ENCODE data around the gene PDLIM7.

The PDLIM7 gene

GRCh38 chr5:177542816-177543465, 45.5 kb upstream of the PDLIM7 start:
- H3K9ac ChIP-seq (ENCODE audit: low read length): no peak overlapping the region
- H2AK5ac ChIP-seq (ENCODE audit: low read length, severe bottlenecking): peak overlapping the region; percentile 31
- peak overlapping the region; percentile 63 for H4K91ac ChIP-seq (ENCODE audit: low read length)
- H3K18ac ChIP-seq (ENCODE audit: low read depth in 1 of 2, low read length in 2 of 2): no peak overlapping the region
- 100% methylated on average over 4 of the region's 4 CpGs for WGBS
- no peak overlapping the region for H3K27ac ChIP-seq (ENCODE audit: low read length, poor library complexity, severe bottlenecking)
- no peak for DNase-seq
- no peak overlapping the region for H2AFZ ChIP-seq (ENCODE audit: low read depth, low read length)
- no peak overlapping the region for H4K8ac ChIP-seq (ENCODE audit: low read length)
- H3K14ac ChIP-seq (ENCODE audit: low read length in 2 of 2): peak overlapping the region in 1 of 2 experiments; percentile 18
- H3K4me1 ChIP-seq (ENCODE audit: control insufficient read depth, insufficient read depth, low read depth, low read length): peaks cover 24% of the 10 kb centered on the region
- H3K4me3 ChIP-seq (ENCODE audit: insufficient read depth in 1 of 2, low read depth in 1 of 2, low read length in 2 of 2): no peak overlapping the region
- no peak overlapping the region for H2BK120ac ChIP-seq (ENCODE audit: low read depth, low read length)
- peaks cover 7% of the 10 kb centered on the region for H3K79me1 ChIP-seq (replicated peaks; ENCODE audit: low read length, poor library complexity, severe bottlenecking)
- H2BK15ac ChIP-seq (ENCODE audit: low read depth, poor library complexity, severe bottlenecking): no peak overlapping the region
- H3K23ac ChIP-seq (ENCODE audit: low read length in 2 of 2): peak overlapping the region in 1 of 2 experiments; percentile 91
- H3K27me3 ChIP-seq (ENCODE audit: control insufficient read depth in 1 of 2, insufficient read depth in 1 of 2, low read length in 2 of 2): no peaks in the 10 kb centered on the region
- peaks cover 12 to 14% of the 10 kb centered on the region in 2 experiments for H3K36me3 ChIP-seq (ENCODE audit: control insufficient read depth in 1 of 2, insufficient read depth in 2 of 2, low read depth in 1 of 2, low read length in 2 of 2)
- no peak overlapping the region for H3K4ac ChIP-seq (ENCODE audit: low read depth in 1 of 2, low read length in 2 of 2)
- H3K4me2 ChIP-seq (ENCODE audit: low read length, poor library complexity, severe bottlenecking): no peak overlapping the region
- no peaks in the 10 kb centered on the region for H3K9me3 ChIP-seq (ENCODE audit: control insufficient read depth, low read length)
- no peak overlapping the region for H2BK5ac ChIP-seq (ENCODE audit: low read depth, low read length, poor library complexity, severe bottlenecking)
- H2BK12ac ChIP-seq (ENCODE audit: low read length in 2 of 2): peak overlapping the region in 1 of 2 experiments; percentile 25

GRCh38 chr5:177540438-177540837, 43.0 kb upstream of the PDLIM7 start:
- H3K79me1 ChIP-seq (replicated peaks; ENCODE audit: low read length, poor library complexity, severe bottlenecking): peaks cover 5% of the 10 kb centered on the region
- H3K9me3 ChIP-seq (ENCODE audit: control insufficient read depth, low read length): no peaks in the 10 kb centered on the region
- H2AFZ ChIP-seq (ENCODE audit: low read depth, low read length): no peak overlapping the region
- H3K27me3 ChIP-seq (ENCODE audit: control insufficient read depth in 1 of 2, insufficient read depth in 1 of 2, low read length in 2 of 2): no peaks in the 10 kb centered on the region
- no peak overlapping the region for H3K4me2 ChIP-seq (ENCODE audit: low read length, poor library complexity, severe bottlenecking)
- H2BK15ac ChIP-seq (ENCODE audit: low read depth, poor library complexity, severe bottlenecking): no peak overlapping the region
- no peak overlapping the region for H3K14ac ChIP-seq (ENCODE audit: low read length in 2 of 2)
- peak overlapping the region in 1 of 2 experiments; percentile 72 for H2BK12ac ChIP-seq (ENCODE audit: low read length in 2 of 2)
- no peak overlapping the region for H3K9ac ChIP-seq (ENCODE audit: low read length)
- peak overlapping the region; percentile 3 for H2AK5ac ChIP-seq (ENCODE audit: low read length, severe bottlenecking)
- H3K23ac ChIP-seq (ENCODE audit: low read length in 2 of 2): no peak overlapping the region
- H3K36me3 ChIP-seq (ENCODE audit: control insufficient read depth in 1 of 2, insufficient read depth in 2 of 2, low read depth in 1 of 2, low read length in 2 of 2): peaks cover 19 to 37% of the 10 kb centered on the region in 2 experiments
- no peak overlapping the region for H3K4ac ChIP-seq (ENCODE audit: low read depth in 1 of 2, low read length in 2 of 2)
- no peak overlapping the region for H4K91ac ChIP-seq (ENCODE audit: low read length)
- no peak for DNase-seq
- no peak overlapping the region for H4K8ac ChIP-seq (ENCODE audit: low read length)
- peaks cover 25% of the 10 kb centered on the region for H3K4me1 ChIP-seq (ENCODE audit: control insufficient read depth, insufficient read depth, low read depth, low read length)
- no peak overlapping the region for H3K27ac ChIP-seq (ENCODE audit: low read length, poor library complexity, severe bottlenecking)
- 94% methylated on average over 2 of the region's 3 CpGs for WGBS
- no peak overlapping the region for H2BK120ac ChIP-seq (ENCODE audit: low read depth, low read length)
- H3K18ac ChIP-seq (ENCODE audit: low read depth in 1 of 2, low read length in 2 of 2): no peak overlapping the region
- H2BK5ac ChIP-seq (ENCODE audit: low read depth, low read length, poor library complexity, severe bottlenecking): no peak overlapping the region
- H3K4me3 ChIP-seq (ENCODE audit: insufficient read depth in 1 of 2, low read depth in 1 of 2, low read length in 2 of 2): no peak overlapping the region

- Histone ChIP-seq H3K9me3 (ENCODE audit: control insufficient read depth, low read length) (no peaks in the 10 kb centered on the region), H3K23ac (ENCODE audit: low read length in 2 of 2) (peak overlapping the region in 1 of 2 experiments; percentile 26), H3K4me1 (ENCODE audit: control insufficient read depth, insufficient read depth, low read depth, low read length) (peaks cover 27% of the 10 kb centered on the region), H3K27ac (ENCODE audit: low read length, poor library complexity, severe bottlenecking) (no peak overlapping the region), H4K8ac (ENCODE audit: low read length) (no peak overlapping the region), H2BK5ac (ENCODE audit: low read depth, low read length, poor library complexity, severe bottlenecking) (no peak overlapping the region), H3K79me1 (replicated peaks; ENCODE audit: low read length, poor library complexity, severe bottlenecking) (peaks cover 8% of the 10 kb centered on the region), H3K14ac (ENCODE audit: low read length in 2 of 2) (no peak overlapping the region), H3K36me3 (ENCODE audit: control insufficient read depth in 1 of 2, insufficient read depth in 2 of 2, low read depth in 1 of 2, low read length in 2 of 2) (peaks cover 19 to 46% of the 10 kb centered on the region in 2 experiments), H3K4me2 (ENCODE audit: low read length, poor library complexity, severe bottlenecking) (no peak overlapping the region), H2BK15ac (ENCODE audit: low read depth, poor library complexity, severe bottlenecking) (no peak overlapping the region), H3K4me3 (ENCODE audit: insufficient read depth in 1 of 2, low read depth in 1 of 2, low read length in 2 of 2) (peak overlapping the region in 1 of 2 experiments; percentile 23), H3K4ac (ENCODE audit: low read depth in 1 of 2, low read length in 2 of 2) (no peak overlapping the region), H2AK5ac (ENCODE audit: low read length, severe bottlenecking) (peak overlapping the region; percentile 35), H3K9ac (ENCODE audit: low read length) (peak overlapping the region; percentile 26), H2AFZ (ENCODE audit: low read depth, low read length) (no peak overlapping the region), H3K27me3 (ENCODE audit: control insufficient read depth in 1 of 2, insufficient read depth in 1 of 2, low read length in 2 of 2) (no peaks in the 10 kb centered on the region), H2BK120ac (ENCODE audit: low read depth, low read length) (no peak overlapping the region), H2BK12ac (ENCODE audit: low read length in 2 of 2) (no peak overlapping the region), H3K18ac (ENCODE audit: low read depth in 1 of 2, low read length in 2 of 2) (no peak overlapping the region), H4K91ac (ENCODE audit: low read length) (no peak overlapping the region)
- peak; percentile 81 for DNase-seq
- WGBS: 63% methylated on average over 2 of the region's 2 CpGs
Measured at GRCh38 chr5:177539411-177539810, 42.0 kb upstream of the PDLIM7 start.

- WGBS: 96% methylated on average over 9 of the region's 10 CpGs
- H3K36me3 ChIP-seq (ENCODE audit: control insufficient read depth in 1 of 2, insufficient read depth in 2 of 2, low read depth in 1 of 2, low read length in 2 of 2): peaks cover 20 to 49% of the 10 kb centered on the region in 2 experiments
- no peaks in the 10 kb centered on the region for H3K27me3 ChIP-seq (ENCODE audit: control insufficient read depth in 1 of 2, insufficient read depth in 1 of 2, low read length in 2 of 2)
- H3K4me2 ChIP-seq (ENCODE audit: low read length, poor library complexity, severe bottlenecking): no peak overlapping the region
- H3K4me1 ChIP-seq (ENCODE audit: control insufficient read depth, insufficient read depth, low read depth, low read length): peaks cover 27% of the 10 kb centered on the region
- no peaks in the 10 kb centered on the region for H3K9me3 ChIP-seq (ENCODE audit: control insufficient read depth, low read length)
- no peak overlapping the region for H2BK5ac ChIP-seq (ENCODE audit: low read depth, low read length, poor library complexity, severe bottlenecking)
- H3K79me1 ChIP-seq (replicated peaks; ENCODE audit: low read length, poor library complexity, severe bottlenecking): peaks cover 8% of the 10 kb centered on the region
- H2BK12ac ChIP-seq (ENCODE audit: low read length in 2 of 2): peak overlapping the region; percentile 37 to 91
- no peak overlapping the region for H3K14ac ChIP-seq (ENCODE audit: low read length in 2 of 2)
- peak overlapping the region; percentile 26 for H3K9ac ChIP-seq (ENCODE audit: low read length)
- peak overlapping the region; percentile 42 for H4K8ac ChIP-seq (ENCODE audit: low read length)
- H2BK15ac ChIP-seq (ENCODE audit: low read depth, poor library complexity, severe bottlenecking): no peak overlapping the region
- no peak overlapping the region for H2AFZ ChIP-seq (ENCODE audit: low read depth, low read length)
- no peak overlapping the region for H3K27ac ChIP-seq (ENCODE audit: low read length, poor library complexity, severe bottlenecking)
- peak overlapping the region; percentile 99 for H2AK5ac ChIP-seq (ENCODE audit: low read length, severe bottlenecking)
- H3K23ac ChIP-seq (ENCODE audit: low read length in 2 of 2): no peak overlapping the region
- H2BK120ac ChIP-seq (ENCODE audit: low read depth, low read length): no peak overlapping the region
- no peak for DNase-seq
- H3K4ac ChIP-seq (ENCODE audit: low read depth in 1 of 2, low read length in 2 of 2): peak overlapping the region; percentile 2 to 5
- peak overlapping the region; percentile 5 for H4K91ac ChIP-seq (ENCODE audit: low read length)
- H3K4me3 ChIP-seq (ENCODE audit: insufficient read depth in 1 of 2, low read depth in 1 of 2, low read length in 2 of 2): no peak overlapping the region
- H3K18ac ChIP-seq (ENCODE audit: low read depth in 1 of 2, low read length in 2 of 2): peak overlapping the region; percentile 78 to 85
Measured at GRCh38 chr5:177538876-177539275, 41.5 kb upstream of the PDLIM7 start.

Data from mesenchymal stem cell (in vitro differentiated cells and primary cell).